Muscle of arm (tissue), 12 donors: ENCODE data around the gene ADGRE3. TPM values are rescaled to one million over a fixed set of nuclear protein-coding genes. Genes with fewer than 3 reads are reported as not detected.
"Not testable (repeated sequence)": the region's sequence is repeated elsewhere in the genome, so short reads cannot be mapped to it uniquely, and the experiment has no call there.

ENCODE experiments used
- DNase-seq: peaks from one replicate; pipeline ENCODE4 v3.0.0-alpha.2; 2013
- polyA plus RNA-seq, 12 donors: library from polyadenylated mRNA; unstranded; fragments of 120-200 nt; gene quantifications; one replicate each; pipeline ENCODE4 v1.2.1, GENCODE V29; 2013; ENCODE audit not compliant: insufficient read length in 12 of 12

The ADGRE3 gene
- polyA plus RNA-seq, 12 donors: 0.09 to 0.70 (median 0.16) TPM; not detected in 7

DNA sequence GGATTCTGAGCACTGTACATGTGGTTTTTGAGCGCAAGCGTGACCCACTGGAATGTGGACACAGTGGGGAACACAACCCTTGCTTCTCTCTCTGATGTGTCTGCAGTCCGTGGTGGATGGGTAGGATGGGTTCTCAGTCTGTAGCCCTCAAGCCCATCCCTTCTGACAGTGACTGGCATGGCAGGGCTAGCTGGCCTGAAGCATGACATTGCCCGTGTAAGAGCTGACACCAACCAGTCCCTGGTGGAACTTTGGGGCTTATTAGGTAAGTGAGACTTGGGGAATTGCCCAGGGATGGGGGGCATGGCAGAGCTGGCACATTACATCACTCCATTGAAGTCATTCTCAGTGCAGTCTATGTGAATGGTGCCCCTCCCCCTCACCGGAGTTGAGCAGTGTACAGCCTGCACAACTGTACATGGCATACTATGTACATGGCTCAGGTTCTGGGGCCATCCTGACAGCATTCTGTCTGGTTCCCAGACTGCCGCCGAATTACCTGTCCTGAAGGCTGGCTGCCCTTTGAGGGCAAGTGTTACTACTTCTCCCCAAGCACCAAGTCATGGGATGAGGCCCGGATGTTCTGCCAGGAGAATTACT, 75.0 kb downstream of the ADGRE3 start:
- no peak for DNase-seq

DNA sequence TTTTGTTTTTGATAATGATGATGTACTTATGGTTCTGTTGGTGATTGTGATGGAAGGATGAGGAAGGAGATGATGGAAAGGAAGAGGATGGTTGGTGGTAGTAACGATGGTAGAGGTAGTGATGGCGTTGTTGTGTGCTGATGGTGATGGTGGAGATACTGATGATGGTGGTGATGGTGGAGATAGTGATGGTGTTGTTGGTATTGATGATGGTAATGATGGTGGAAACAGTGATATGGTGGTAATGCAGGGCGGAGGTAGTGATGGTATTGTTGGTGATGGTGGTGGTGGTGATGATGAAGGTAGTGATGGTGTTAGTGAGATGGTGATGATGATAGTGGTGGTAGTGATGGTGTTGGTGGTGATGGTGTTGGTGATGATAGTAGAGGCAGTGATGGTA, 79.1 kb downstream of the ADGRE3 start:
- DNase-seq: no peak

DNA sequence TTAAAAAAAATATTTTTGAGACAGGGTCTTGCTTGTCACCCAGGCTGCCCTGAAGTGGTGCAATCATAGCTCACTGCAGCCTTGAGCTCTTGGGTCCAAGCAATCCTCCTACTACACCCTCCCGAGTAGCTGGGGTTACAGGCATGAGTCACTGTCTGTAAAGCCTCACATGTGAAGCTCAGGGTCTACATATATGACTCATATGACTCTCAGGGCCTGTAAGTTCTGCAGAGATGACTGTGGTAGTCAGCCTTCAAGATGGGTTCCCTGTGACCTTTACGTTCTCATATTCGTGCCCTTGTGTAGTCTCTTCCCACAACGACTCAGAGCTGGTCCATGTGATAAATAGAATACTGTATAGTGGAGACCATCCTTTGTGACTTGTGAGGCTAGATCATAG, 85.2 kb downstream of the ADGRE3 start:
- DNase-seq: not testable (repeated sequence)

DNA sequence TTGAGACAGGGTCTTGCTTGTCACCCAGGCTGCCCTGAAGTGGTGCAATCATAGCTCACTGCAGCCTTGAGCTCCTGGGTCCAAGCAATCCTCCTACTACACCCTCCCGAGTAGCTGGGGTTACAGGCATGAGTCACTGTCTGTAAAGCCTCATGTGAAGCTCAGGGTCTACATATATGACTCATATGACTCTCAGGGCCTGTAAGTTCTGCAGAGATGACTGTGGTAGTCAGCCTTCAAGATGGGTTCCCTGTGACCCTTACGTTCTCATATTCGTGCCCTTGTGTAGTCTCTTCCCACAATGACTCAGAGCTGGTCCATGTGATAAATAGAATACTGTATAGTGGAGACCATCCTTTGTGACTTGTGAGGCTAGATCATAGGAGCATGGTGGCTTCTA, 89.5 kb downstream of the ADGRE3 start:
- not testable (repeated sequence) for DNase-seq

DNA sequence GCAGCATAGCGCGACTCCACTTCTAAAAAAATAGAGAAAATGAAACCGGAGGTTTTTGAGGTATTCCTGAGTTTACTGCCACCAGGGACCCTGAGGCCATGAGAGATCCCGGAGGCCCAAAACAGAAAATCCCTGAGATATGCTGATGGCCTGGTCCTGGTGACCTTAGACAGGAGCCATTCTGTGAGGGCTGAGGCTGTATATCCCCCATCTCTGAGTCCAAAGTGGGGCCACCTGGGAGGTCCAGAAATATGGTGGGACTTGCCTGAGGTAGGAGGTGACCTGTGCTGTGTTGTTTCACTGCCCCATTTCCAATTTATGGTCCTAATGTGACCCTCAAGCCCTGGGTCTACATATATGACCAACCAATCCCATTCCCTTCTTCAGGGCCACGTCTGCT, 90.3 kb downstream of the ADGRE3 start:
- DNase-seq: not testable (repeated sequence)

DNA sequence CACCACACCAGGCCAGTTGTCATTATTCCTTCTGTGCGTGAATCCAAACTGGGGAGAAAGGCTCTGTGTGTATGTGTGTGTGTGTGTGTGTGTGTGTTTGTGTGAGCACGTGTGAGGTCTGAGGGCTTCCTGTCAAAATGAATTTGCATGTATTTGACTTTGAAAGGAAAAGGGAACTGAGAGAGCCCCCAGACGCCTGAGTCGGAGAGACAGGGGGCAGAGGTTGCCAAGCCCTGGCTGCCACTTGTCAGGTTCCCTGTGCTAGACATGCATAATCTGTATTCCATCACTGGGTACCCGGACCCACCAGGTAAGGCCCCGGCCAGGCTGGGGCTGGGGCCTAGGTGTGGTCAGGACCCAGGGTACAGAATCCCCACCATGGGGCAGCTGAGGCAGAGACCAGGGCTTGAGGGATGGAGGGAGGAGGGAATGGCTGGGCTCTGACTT, 91.7 kb downstream of the ADGRE3 start, which contains the start of gene CLEC17A:
TSS of gene CLEC17A (plus strand) at position 191 of the 447 bp plus-strand sequence. CDS start at position 268, 77 bp downstream.
- no peak for DNase-seq

DNA sequence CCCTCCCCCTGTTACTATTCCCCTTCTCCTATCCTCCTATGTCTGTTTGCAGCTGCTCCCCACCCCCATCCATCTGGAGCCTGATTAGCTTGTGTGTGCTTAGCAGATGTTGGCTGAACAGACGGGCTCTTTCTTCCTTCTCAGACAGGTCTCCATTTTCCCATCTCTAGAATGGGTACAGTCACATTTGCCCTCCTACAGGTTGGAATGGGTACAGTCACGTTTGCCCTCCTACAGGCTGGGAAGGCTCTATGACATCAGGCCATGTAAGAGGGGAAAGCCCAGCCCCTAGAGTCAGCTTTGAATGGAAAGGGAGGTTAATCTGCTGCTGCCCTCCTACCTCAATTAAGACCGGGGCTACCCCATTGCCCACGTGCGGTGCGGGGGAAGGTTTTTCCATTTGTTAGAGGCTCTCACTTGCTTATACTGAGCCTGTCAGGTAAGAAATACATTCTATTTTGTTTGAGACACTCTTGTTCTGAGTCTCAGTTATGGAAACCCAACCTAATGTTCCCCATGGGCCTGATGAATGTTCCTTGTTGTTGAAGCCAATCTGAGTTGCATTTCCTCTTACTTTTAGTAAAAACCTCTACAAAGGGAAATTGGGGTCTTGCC, 93.9 kb downstream of the ADGRE3 start:
- no peak for DNase-seq

DNA sequence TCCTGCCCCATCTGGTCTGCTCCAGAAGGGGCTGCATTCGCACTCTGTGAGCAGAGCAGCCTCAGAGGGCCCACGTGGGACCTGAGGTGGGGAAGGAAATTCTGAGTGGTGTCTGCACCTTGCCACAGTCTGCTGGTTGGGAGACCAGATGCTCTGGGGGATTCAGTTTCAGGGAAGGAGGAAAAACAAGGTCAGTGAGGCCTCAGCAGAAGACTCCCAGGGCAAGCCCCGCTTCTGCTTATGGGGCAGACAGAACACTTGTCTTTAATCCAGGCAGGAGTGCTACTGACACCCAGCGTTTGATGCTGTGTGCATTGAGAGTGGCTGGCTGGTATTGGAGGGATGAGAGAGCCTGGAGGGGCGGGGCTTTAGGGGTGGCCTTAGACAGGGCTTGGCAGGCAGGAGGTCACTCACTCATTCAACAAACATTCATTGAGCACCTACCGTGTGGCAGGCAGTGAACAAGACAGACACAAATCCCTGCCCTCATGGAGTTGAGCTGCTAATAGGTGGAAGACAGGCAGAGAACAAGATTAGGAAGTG, 96.7 kb downstream of the ADGRE3 start:
- DNase-seq: no peak

DNA sequence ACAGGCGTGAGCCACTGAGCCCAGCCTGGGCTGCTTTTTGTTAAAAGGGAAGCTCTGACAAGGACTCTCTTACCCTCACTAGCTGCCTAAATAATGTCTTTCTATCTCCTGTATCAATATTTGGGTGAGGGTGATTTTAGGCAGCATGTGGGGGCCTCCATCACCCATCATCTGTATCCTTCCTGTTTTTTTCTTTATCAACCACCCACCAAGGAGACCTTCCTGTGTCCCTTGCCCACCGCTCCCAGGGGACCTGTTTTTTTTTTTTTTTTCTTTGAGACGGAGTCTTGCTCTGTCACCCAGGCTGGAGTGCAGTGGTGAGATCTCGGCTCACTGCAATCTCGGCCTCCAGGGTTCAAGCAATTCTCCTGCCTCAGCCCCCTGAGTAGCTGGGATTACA, 97.4 kb downstream of the ADGRE3 start:
- no peak for DNase-seq

DNA sequence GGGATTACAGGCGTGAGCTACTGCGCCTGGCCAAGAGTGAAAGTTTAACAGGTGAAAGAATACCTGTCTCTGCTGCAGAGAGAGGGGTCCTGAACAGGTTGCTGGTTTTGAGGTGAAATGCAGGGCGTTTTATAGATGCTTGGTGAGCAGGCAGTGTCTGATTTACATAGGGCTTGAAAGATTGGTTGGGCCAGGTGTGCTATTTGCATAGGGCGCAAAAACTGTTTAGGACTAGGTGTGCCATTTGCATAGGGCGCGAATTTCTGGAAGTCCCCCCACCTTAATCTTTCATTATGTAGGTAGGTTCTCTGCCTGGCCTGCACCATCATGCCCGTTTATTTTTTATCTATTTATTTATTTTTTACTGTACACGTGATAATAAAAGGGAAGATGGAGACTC, 98.3 kb downstream of the ADGRE3 start:
- no peak for DNase-seq

DNA sequence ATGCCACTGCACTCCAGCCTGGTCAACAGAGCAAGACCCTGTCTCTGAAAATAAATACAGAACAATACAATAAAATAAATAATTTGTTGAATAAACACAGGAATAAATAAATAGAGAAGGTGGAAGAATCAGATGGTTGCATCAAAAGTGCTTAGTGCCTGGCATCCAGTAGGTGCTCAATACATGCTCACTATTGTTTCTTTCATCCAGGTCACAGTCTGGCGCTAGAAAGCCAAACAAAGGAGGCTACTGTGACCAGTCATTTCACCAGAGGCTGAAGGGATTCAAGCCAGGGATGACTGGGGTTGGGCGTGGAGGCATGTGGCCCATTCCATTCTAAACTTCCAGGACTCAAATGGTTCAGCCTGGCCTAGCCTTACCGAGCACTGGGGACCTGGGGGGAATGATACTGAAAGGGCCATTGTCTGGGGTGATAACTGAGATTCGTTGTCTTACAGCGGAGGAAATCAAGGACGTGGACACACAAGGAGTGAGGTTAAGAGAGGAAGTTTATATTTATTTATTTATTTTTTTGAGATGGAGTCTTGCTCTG, 99.1 kb downstream of the ADGRE3 start:
- no peak for DNase-seq

DNA sequence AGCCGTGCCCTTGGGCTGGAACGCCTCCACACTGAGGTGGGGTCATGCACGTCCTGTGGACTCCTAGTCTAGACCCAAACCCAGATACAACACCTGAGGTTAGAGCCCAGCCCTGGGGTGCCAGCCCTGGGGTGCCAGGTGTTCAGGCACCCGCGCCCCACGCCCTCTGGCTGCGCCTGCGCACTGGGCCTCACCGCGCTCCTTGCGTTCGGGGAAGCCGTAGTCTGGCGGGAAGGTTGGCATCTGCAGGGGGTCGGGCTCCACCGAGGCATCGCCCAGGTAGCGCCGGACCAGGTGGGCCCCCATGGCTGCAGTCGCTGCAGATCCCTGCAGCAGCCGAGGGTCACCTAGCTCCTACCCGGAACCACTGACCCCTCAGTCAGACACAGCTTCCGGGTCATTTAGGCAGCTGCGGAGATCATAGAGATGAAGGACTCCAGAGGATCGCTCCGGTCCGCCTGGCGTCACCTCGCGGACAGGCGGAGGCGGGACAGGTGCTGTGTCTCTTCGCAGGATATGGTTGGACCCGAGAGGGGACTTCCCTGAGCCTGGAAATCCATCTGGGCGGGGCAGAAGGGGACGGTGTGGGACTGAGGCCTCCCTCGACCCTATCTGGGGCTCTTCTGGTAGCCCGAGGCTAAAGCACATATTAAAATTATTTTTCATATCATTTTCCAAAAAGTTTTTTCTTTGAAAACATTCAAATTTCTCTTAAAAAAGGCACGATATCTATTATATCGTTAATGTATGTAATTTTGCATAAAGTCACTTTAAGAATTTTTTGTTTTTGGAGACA, 102.8 kb downstream of the ADGRE3 start, which contains the start of gene NDUFB7:
TSS of gene NDUFB7 (minus strand) at position 372 of the 796 bp plus-strand sequence. CDS start at position 306, 66 bp downstream.
- peak; percentile 93 for DNase-seq

DNA sequence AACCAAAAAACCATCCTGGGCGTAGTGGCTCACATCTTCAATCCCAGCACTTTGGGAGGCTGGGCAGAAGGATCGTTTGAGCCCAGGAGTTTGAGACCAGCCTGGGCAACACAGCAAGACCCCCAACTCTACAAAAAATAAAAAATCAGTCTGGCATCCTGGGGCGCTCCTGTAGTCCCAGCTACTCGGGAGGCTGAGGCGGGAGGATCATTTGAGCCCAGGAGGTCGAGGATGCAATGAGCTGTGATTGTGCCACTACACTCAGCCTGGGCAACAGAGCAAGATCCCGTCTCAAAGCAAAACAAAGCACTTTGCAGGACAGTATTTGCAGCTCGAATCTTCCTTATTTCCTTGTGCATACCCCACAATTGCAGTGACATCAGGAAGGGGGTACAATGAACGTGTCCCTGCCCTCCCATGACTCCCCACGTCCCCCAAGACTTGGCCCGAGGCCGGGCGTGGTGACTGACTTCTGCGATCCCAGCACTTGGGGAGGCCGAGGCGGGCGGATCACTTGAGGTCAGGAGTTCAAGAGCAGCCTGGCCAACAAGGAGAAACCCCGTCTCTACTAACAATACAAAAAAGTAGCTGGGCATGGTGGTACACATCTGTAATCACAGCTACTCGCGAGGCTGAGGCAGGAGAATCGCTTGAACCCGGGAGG, 103.6 kb downstream of the ADGRE3 start:
- DNase-seq: no peak

Other genes starting within 250 kb of the ADGRE3 start
- gene PKN1, start 241.5 kb downstream of the ADGRE3 start, polyA plus RNA-seq: 10 to 100 TPM in 11 of 12 donors, not detected in 1; 41.3 to 73.8 (median 53.7) TPM
- gene PTGER1, start 199.5 kb downstream of the ADGRE3 start, polyA plus RNA-seq: under 1 TPM in 3 of 12 donors, not detected in 9; 0.11 to 0.12 (median 0.12) TPM
- gene GIPC1, start 178.7 kb downstream of the ADGRE3 start, polyA plus RNA-seq: 10 to 100 TPM in 11 of 12 donors, not detected in 1; 28.6 to 60.6 (median 38.0) TPM
- gene DNAJB1, start 156.4 kb downstream of the ADGRE3 start, polyA plus RNA-seq: 10 to 100 TPM in 11 of 12 donors, not detected in 1; 68.0 to 89.3 (median 76.1) TPM
- gene TECR, start 145.2 kb downstream of the ADGRE3 start, polyA plus RNA-seq: 100 to 1,000 TPM in 7 of 12 donors, 10 to 100 TPM in 4, not detected in 1; 73.9 to 183 (median 113) TPM
- 100 to 1,000 TPM in 6 of 12 donors, 10 to 100 TPM in 5, not detected in 1; 56.7 to 137 (median 100) TPM for gene NDUFB7, start 102.8 kb downstream of the ADGRE3 start, polyA plus RNA-seq
- gene CLEC17A, start 91.8 kb downstream of the ADGRE3 start, polyA plus RNA-seq: under 1 TPM in 4 of 12 donors, not detected in 8; 0.09 to 0.66 (median 0.13) TPM
- gene ZNF333, start 15.2 kb upstream of the ADGRE3 start, polyA plus RNA-seq: 10 to 100 TPM in 11 of 12 donors, not detected in 1; 13.6 to 31.6 (median 17.8) TPM
- gene ADGRE2, start 103.7 kb upstream of the ADGRE3 start, polyA plus RNA-seq: 10 to 100 TPM in 1 of 12 donors, 1 to 10 TPM in 6, under 1 TPM in 4, not detected in 1; 0.38 to 11.5 (median 1.2) TPM
- 1 to 10 TPM in 1 of 12 donors, under 1 TPM in 4, not detected in 7; 0.05 to 1.4 (median 0.27) TPM for gene OR7A5, start 160.3 kb upstream of the ADGRE3 start, polyA plus RNA-seq
- gene OR7C1, start 160.3 kb upstream of the ADGRE3 start, polyA plus RNA-seq: 1 to 10 TPM in 2 of 12 donors, under 1 TPM in 8, not detected in 2; 0.07 to 3.5 (median 0.22) TPM
- gene OR7A10, start 174.1 kb upstream of the ADGRE3 start, polyA plus RNA-seq: not detected
- under 1 TPM in 2 of 12 donors, not detected in 10; 0.05 to 0.07 TPM for gene OR7A17, start 211.3 kb upstream of the ADGRE3 start, polyA plus RNA-seq